HepG2 (cell line): ENCODE data around the gene OR4C6. TPM values are rescaled to one million over a fixed set of nuclear protein-coding genes. Genes with fewer than 3 reads are reported as not detected.

Experiments used
- ATAC-seq: fragments of 200-7000 bp; cut with Tn5 transposase; 3 replicates; pipeline ENCODE4 v1.9.1; 2020; ENCODE audit warnings: mild to moderate bottlenecking, moderate library complexity
- BruUV-seq: library from RNA; stranded (reverse); fragments of 400-500 nt; replicated peaks from 2 replicates; lab custom pipeline; 2021; lab: Mats Ljungman, UMichigan
- CTCF ChIA-PET: fragments of 300-600 bp; formaldehyde crosslinking; extraction: SDS; loops from one replicate; lab custom pipeline; 2021; ENCODE audit warnings: low total read pairs, inconsistent platforms, low intra/inter-chr PET ratio; lab: Yijun Ruan, JAX
- POLR2A ChIA-PET: fragments of 350-600 bp; sonication (Branson Sonifier 250); formaldehyde crosslinking; loops from one replicate; lab custom pipeline; 2020; ENCODE audit warnings: antibody characterized with exemption, inconsistent platforms; lab: Yijun Ruan, JAX
- DNase-seq: peaks from one replicate; pipeline ENCODE4 v3.0.0-alpha.2; 2015; ENCODE audit warnings: low spot score
- FAIRE-seq: peaks from 3 replicates; lab custom pipeline; 2011; peaks lifted over from hg19 to GRCh38; lab: Jason Lieb, UNC
- H2AFZ ChIP-seq: one replicate; pipeline ENCODE4 v1.6.1; 2011; ENCODE audit warnings: low read length, inconsistent platforms
- H3K27ac ChIP-seq: fragments of 300-600 bp; 3 replicates; pipeline ENCODE4 v1.8.0; 2011; ENCODE audit warnings: mixed run types, mild to moderate bottlenecking, mixed read lengths, low read length, inconsistent platforms; ENCODE audit not compliant: insufficient read depth; ENCODE audit errors: extremely low read length
- H3K27me3 ChIP-seq, 2 experiments: fragments of 200-600 bp in 1 of 2; 2 replicates in 1 of 2; 3 replicates in 1 of 2; pipeline versions ENCODE4 v1.6.0 to v1.8.0; 2011; ENCODE audit warnings: low read length in 2 of 2, mild to moderate bottlenecking in 2 of 2, moderate library complexity in 2 of 2, inconsistent platforms in 1 of 2; ENCODE audit not compliant: insufficient read depth in 2 of 2, control insufficient read depth in 1 of 2
- H3K36me3 ChIP-seq, 2 experiments: fragments of 200-600 bp in 1 of 2; replicated peaks in 1 of 2; 2 replicates in 1 of 2; 3 replicates in 1 of 2; pipeline versions ENCODE4 v1.5.1 to v1.8.0; 2011; ENCODE audit warnings: low read length in 2 of 2, inconsistent platforms in 1 of 2; ENCODE audit not compliant: insufficient read depth in 2 of 2, control insufficient read depth in 1 of 2
- H3K4me1 ChIP-seq: 2 replicates; pipeline ENCODE4 v1.5.1; 2012; ENCODE audit warnings: low read length, inconsistent platforms; ENCODE audit not compliant: insufficient read depth
- H3K4me2 ChIP-seq: 2 replicates; pipeline ENCODE4 v1.6.0; 2011; ENCODE audit warnings: low read depth, low read length, inconsistent platforms
- H3K4me3 ChIP-seq, 3 experiments: fragments of 200-600 bp in 1 of 3; sonication (generic), shearing (Covaris generic) in 1 of 3; replicated peaks in 1 of 3; 2 replicates each; pipeline ENCODE4 v1.5.1; 2011 to 2016; ENCODE audit warnings: low read length in 3 of 3, inconsistent platforms in 2 of 3, low read depth in 2 of 3, mild to moderate bottlenecking in 2 of 3, control low read depth in 1 of 3, mixed read lengths in 1 of 3; ENCODE audit not compliant: insufficient read depth in 1 of 3
- H3K79me2 ChIP-seq: one replicate; pipeline ENCODE4 v1.6.1; 2011; ENCODE audit warnings: low read length, inconsistent platforms; ENCODE audit not compliant: insufficient read depth
- H3K9ac ChIP-seq: 2 replicates; pipeline ENCODE4 v1.6.0; 2011; ENCODE audit warnings: mild to moderate bottlenecking, low read depth, low read length, inconsistent platforms; ENCODE audit not compliant: insufficient read depth
- H3K9me3 ChIP-seq: 2 replicates; pipeline ENCODE4 v1.5.1; 2012; ENCODE audit warnings: mild to moderate bottlenecking, low read length
- H4K20me1 ChIP-seq: 2 replicates; pipeline ENCODE4 v1.6.0; 2011; ENCODE audit warnings: inconsistent platforms, mild to moderate bottlenecking, low read length, moderate library complexity; ENCODE audit not compliant: insufficient read depth
- AKAP8 ChIP-seq: sonication (generic); formaldehyde crosslinking; IDR thresholded peaks from 2 replicates; pipeline ENCODE4 v1.5.1; 2020; ENCODE audit warnings: mild to moderate bottlenecking, missing genetic modification reagents
- NCOR1 ChIP-seq: fragments of 200-600 bp; sonication (generic); IDR thresholded peaks from 2 replicates; pipeline ENCODE4 v1.7.0; 2017; ENCODE audit warnings: antibody characterized with exemption, low read length, borderline replicate concordance
- SALL2 ChIP-seq: sonication (generic); formaldehyde crosslinking; IDR thresholded peaks from 2 replicates; pipeline ENCODE4 v1.8.1; 2023; ENCODE audit warnings: mild to moderate bottlenecking, missing genetic modification reagents, inconsistent platforms
- TEAD3 ChIP-seq: optimal IDR thresholded peaks from 2 replicates; pipeline ENCODE3; 2016; ENCODE audit warnings: borderline replicate concordance
- ZNF143 ChIP-seq: sonication (generic); formaldehyde crosslinking; IDR thresholded peaks from 2 replicates; pipeline ENCODE4 v1.4.0; 2020; ENCODE audit warnings: missing genetic modification reagents
- ZNF33B ChIP-seq: sonication (generic); formaldehyde crosslinking; IDR thresholded peaks from 2 replicates; pipeline ENCODE4 v1.5.1; 2020; ENCODE audit warnings: mild to moderate bottlenecking, missing genetic modification reagents
- ZNF737 ChIP-seq: sonication (generic); formaldehyde crosslinking; IDR thresholded peaks from 2 replicates; pipeline ENCODE4 v1.5.0; 2020; ENCODE audit warnings: missing genetic modification reagents, mild to moderate bottlenecking, borderline replicate concordance
- ZZZ3 ChIP-seq: sonication (generic); formaldehyde crosslinking; IDR thresholded peaks from 2 replicates; pipeline ENCODE4 v1.4.0; 2020; ENCODE audit warnings: missing genetic modification reagents, mild to moderate bottlenecking, borderline replicate concordance
- WGBS: methylation state at CpG from one replicate; pipeline ENCODE4 v1.1.6; 2017; ENCODE audit warnings: low lambda C conversion rate; 5-methylcytosine and 5-hydroxymethylcytosine counted together
- in situ Hi-C: cut with HindIII; loops from 2 replicates; pipeline ENCODE4 v1.10.0; 2017; ENCODE audit warnings: low pct_unique_long_range_greater_than_20kb; ENCODE audit not compliant: extremely low pct_ligation_motif_present
- intact Hi-C: fragments of 100-400 bp; cut with micrococcal nuclease; formaldehyde crosslinking; loops from one replicate; pipeline ENCODE4 v1.10.0; 2022; ENCODE audit not compliant: unreplicated experiment
- polyA plus RNA-seq, 8 experiments: library from polyadenylated mRNA; depleted of rRNA in 3 of 8; stranded (reverse) in 7 of 8; unstranded in 1 of 8; fragments of >200 nt; fragmentation: Illumina TruSeq in 4 of 8; extraction: Trizol in 4 of 8; gene quantifications; 2 replicates each; pipeline versions ENCODE4 v1.2.1 to v1.2.3, GENCODE V29; 2011 to 2016; ENCODE audit warnings: low read depth in 4 of 8, missing spikeins in 1 of 8, mixed read lengths in 1 of 8; ENCODE audit not compliant: insufficient read depth in 1 of 8
- total RNA-seq, 5 experiments: library from RNA; depleted of rRNA; stranded (reverse); fragments of >200 nt; fragmentation: Illumina TruSeq; extraction: Trizol; gene quantifications; 2 replicates each; pipeline ENCODE4 v1.2.3, GENCODE V29; 2016; ENCODE audit warnings: low read depth in 1 of 5
- TF ChIP-seq, protein P1 (sequence below): sonication (generic); formaldehyde crosslinking; IDR thresholded peaks from 2 replicates; pipeline ENCODE4 v1.4.0; 2020; ENCODE audit warnings: low read depth, mild to moderate bottlenecking, missing genetic modification reagents
- TF ChIP-seq, protein P2 (sequence below): IDR thresholded peaks from 2 replicates; pipeline ENCODE4 v1.6.1; 2018; ENCODE audit warnings: missing genetic modification reagents

OR4C6 gene
- total and polyA plus RNA-seq, 2 of the 13 experiments (the other 11 are each of a cell fraction or from before 2014, with no cell fraction given): not detected

DNA sequence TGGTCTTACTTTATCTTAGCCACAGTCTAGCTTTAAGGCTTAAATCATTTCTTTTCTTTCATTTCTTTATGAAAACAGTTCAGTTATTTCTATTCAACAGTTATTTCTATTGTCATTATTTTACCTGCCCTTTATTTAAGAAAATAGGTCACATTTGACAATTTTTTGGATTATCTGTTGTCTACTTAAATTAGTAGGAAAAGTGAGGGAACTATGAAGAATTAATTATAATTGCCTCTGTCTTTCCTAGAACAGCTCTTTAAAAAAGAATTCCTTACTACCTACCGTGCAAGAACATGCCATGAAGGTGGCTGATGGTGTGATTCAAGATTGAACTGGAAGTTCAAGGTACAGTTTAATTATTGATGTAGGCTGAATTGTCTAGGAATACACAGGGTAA is at the start of gene OR4C6 (continued):
- TF ChIP-seq, protein P1, sequence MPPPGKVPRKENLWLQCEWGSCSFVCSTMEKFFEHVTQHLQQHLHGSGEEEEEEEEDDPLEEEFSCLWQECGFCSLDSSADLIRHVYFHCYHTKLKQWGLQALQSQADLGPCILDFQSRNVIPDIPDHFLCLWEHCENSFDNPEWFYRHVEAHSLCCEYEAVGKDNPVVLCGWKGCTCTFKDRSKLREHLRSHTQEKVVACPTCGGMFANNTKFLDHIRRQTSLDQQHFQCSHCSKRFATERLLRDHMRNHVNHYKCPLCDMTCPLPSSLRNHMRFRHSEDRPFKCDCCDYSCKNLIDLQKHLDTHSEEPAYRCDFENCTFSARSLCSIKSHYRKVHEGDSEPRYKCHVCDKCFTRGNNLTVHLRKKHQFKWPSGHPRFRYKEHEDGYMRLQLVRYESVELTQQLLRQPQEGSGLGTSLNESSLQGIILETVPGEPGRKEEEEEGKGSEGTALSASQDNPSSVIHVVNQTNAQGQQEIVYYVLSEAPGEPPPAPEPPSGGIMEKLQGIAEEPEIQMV (CRISPR knock-in tag): no peak
- TF ChIP-seq SALL2 (no peak), ZNF33B (CRISPR knock-in tag) (no peak), ZZZ3 (CRISPR knock-in tag) (no peak), ZNF737 (no peak)
- TF ChIP-seq, protein P2, sequence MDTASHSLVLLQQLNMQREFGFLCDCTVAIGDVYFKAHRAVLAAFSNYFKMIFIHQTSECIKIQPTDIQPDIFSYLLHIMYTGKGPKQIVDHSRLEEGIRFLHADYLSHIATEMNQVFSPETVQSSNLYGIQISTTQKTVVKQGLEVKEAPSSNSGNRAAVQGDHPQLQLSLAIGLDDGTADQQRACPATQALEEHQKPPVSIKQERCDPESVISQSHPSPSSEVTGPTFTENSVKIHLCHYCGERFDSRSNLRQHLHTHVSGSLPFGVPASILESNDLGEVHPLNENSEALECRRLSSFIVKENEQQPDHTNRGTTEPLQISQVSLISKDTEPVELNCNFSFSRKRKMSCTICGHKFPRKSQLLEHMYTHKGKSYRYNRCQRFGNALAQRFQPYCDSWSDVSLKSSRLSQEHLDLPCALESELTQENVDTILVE (CRISPR knock-in tag): no peak

DNA sequence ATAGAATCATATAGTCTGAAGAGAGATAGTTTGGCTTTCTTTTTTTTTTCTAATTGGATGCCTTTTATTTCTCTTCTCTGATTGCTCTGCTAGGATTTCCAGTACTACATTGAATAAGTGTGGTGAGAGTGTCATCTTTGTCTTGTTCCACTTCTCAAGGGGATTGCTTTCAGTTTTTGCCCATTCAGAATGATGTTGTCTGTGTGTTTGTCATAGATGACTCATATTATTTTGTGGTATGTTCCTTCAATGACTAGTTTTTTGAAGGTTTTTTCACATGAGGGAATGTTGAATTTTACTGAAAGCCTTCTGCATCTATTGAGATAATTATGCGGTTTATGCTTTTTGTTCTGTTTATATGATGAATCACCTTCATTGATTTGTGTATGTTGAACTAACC is 37.5 kb upstream of the OR4C6 start:
- H3K27ac ChIP-seq: no peak overlapping the region
- H3K36me3 ChIP-seq: no peaks in the 10 kb centered on the region
- no peaks in the 10 kb centered on the region for H3K79me2 ChIP-seq
- no TSS peak for BruUV-seq
- no peak overlapping the region for H3K4me2 ChIP-seq
- 8% methylated on average over 1 of the region's 1 CpG for WGBS
- TF ChIP-seq ZNF143 (CRISPR knock-in tag): no peak
- TF ChIP-seq AKAP8 (CRISPR knock-in tag): no peak
- no peak for TF ChIP-seq TEAD3 (CRISPR knock-in tag)
- no peak for TF ChIP-seq NCOR1
- no peak overlapping the region for H2AFZ ChIP-seq
- in situ Hi-C loops (no loop called here), intact Hi-C loops (no loop called here)
- no peaks in the 10 kb centered on the region for H4K20me1 ChIP-seq
- CTCF ChIA-PET: no interaction called here
- H3K4me3 ChIP-seq: no peak overlapping the region
- ATAC-seq: no peak
- no peak for DNase-seq
- POLR2A ChIA-PET: no interaction called here
- no peaks in the 10 kb centered on the region for H3K4me1 ChIP-seq
- peaks cover 32% of the 10 kb centered on the region; the same call in 1 of the 2 replicates for H3K9me3 ChIP-seq
- H3K9ac ChIP-seq: no peak overlapping the region
- no peak for FAIRE-seq
- no peaks in the 10 kb centered on the region for H3K27me3 ChIP-seq
